SH-SY5Y (cell line): Measurements from ENCODE around the gene MYL11.

Source experiments
- GATA2 ChIP-seq: IDR thresholded peaks from 2 replicates; pipeline ENCODE4 v1.6.1; 2011; ENCODE audit warnings: mild to moderate bottlenecking, low read depth, low read length
- GATA3 ChIP-seq: IDR thresholded peaks from 2 replicates; pipeline ENCODE4 v1.6.1; 2011; ENCODE audit warnings: low read depth, mild to moderate bottlenecking, low read length, moderate library complexity

DNA sequence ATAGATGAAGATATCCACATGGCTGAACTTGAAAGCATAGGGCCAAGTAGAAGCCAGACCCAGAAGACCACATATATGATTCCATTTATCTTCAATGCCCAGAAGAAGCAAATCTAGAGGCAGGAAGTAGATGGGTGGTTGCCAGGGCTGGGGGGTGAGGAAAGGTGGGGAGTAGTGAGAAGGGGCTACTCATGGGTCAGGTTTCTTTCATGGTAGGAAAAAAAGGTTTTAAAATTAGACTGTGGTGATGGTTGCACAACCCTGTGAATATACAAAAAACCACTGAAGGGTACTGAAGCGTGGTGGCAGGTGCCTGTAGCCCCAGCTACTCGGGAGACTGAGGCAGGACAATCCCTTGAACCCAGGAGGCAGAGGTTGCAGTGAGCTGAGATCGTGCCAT is 24.9 kb upstream of the MYL11 start:
- TF ChIP-seq GATA3 (no peak), GATA2 (no peak)
